H9 (cell line): ENCODE measurements around the gene RIOX2. TPM values are rescaled to one million over a fixed set of nuclear protein-coding genes. Genes with fewer than 3 reads are reported as not detected.
"Not testable (repeated sequence)": the region's sequence is repeated elsewhere in the genome, so short reads cannot be mapped to it uniquely, and the experiment has no call there.

Experiments
- DNase-seq: peaks from one replicate; pipeline ENCODE4 v3.0.0-alpha.2; 2017
- H2AFZ ChIP-seq: one replicate; pipeline ENCODE4 v1.6.1; 2013; ENCODE audit warnings: mild to moderate bottlenecking, low read length, control low read depth, moderate library complexity
- H2AK5ac ChIP-seq: 2 replicates; pipeline ENCODE4 v1.6.1; 2013; ENCODE audit warnings: low read length, control low read depth, mixed read lengths; ENCODE audit not compliant: insufficient read length
- H2BK120ac ChIP-seq: one replicate; pipeline ENCODE4 v1.6.1; 2013; ENCODE audit warnings: low read depth, mild to moderate bottlenecking, low read length, control low read depth, inconsistent platforms; ENCODE audit not compliant: poor library complexity, severe bottlenecking
- H2BK12ac ChIP-seq: 2 replicates; pipeline ENCODE4 v1.6.1; 2013; ENCODE audit warnings: low read length, control low read depth, mixed read lengths, low read depth; ENCODE audit not compliant: insufficient read length
- H2BK15ac ChIP-seq: 2 replicates; pipeline ENCODE4 v1.6.1; 2013; ENCODE audit warnings: low read depth, low read length, control low read depth
- H2BK20ac ChIP-seq: one replicate; pipeline ENCODE4 v1.6.1; 2013; ENCODE audit warnings: low read depth, mild to moderate bottlenecking, low read length, control low read depth, inconsistent platforms; ENCODE audit not compliant: poor library complexity, severe bottlenecking
- H2BK5ac ChIP-seq: 2 replicates; pipeline ENCODE4 v1.6.1; 2013; ENCODE audit warnings: low read length, control low read depth, mixed read lengths; ENCODE audit not compliant: insufficient read length
- H3K14ac ChIP-seq: 2 replicates; pipeline ENCODE4 v1.6.1; 2013; ENCODE audit warnings: low read length, control low read depth; ENCODE audit not compliant: insufficient read depth
- H3K18ac ChIP-seq: 2 replicates; pipeline ENCODE4 v1.6.1; 2013; ENCODE audit warnings: low read depth, mild to moderate bottlenecking, mixed read lengths, low read length, control low read depth; ENCODE audit not compliant: insufficient read length
- H3K23ac ChIP-seq: 2 replicates; pipeline ENCODE4 v1.6.1; 2013; ENCODE audit warnings: low read length, control low read depth, mixed read lengths, low read depth; ENCODE audit not compliant: insufficient read length
- H3K23me2 ChIP-seq: 2 replicates; pipeline ENCODE4 v1.6.1; 2013; ENCODE audit warnings: low read depth, mild to moderate bottlenecking, mixed read lengths, low read length, control low read depth; ENCODE audit not compliant: insufficient read length, poor library complexity, severe bottlenecking
- H3K27ac ChIP-seq: 2 replicates; pipeline ENCODE4 v1.5.1; 2013; ENCODE audit warnings: low read length, control low read depth, mixed read lengths, low read depth; ENCODE audit not compliant: insufficient read length
- H3K27me3 ChIP-seq: 2 replicates; pipeline ENCODE4 v1.6.1; 2013; ENCODE audit warnings: low read length, control low read depth, inconsistent platforms; ENCODE audit not compliant: insufficient read depth
- H3K4ac ChIP-seq: 2 replicates; pipeline ENCODE4 v1.6.1; 2013; ENCODE audit warnings: low read depth, mild to moderate bottlenecking, control low read depth, inconsistent platforms, low read length, moderate library complexity
- H3K4me1 ChIP-seq: 2 replicates; pipeline ENCODE4 v1.6.1; 2013; ENCODE audit warnings: low read length, control low read depth, inconsistent platforms; ENCODE audit not compliant: insufficient read depth
- H3K4me2 ChIP-seq: 2 replicates; pipeline ENCODE4 v1.6.1; 2013; ENCODE audit warnings: low read length, control low read depth, mixed read lengths; ENCODE audit not compliant: insufficient read length, insufficient read depth
- H3K56ac ChIP-seq: 2 replicates; pipeline ENCODE4 v1.6.1; 2013; ENCODE audit warnings: low read depth, mild to moderate bottlenecking, mixed read lengths, low read length, control low read depth; ENCODE audit not compliant: insufficient read length
- H3K79me1 ChIP-seq: 2 replicates; pipeline ENCODE4 v1.6.1; 2013; ENCODE audit warnings: low read depth, mild to moderate bottlenecking, moderate library complexity, low read length, control low read depth, inconsistent platforms; ENCODE audit not compliant: insufficient read depth, poor library complexity, severe bottlenecking
- H3K79me2 ChIP-seq: 2 replicates; pipeline ENCODE4 v1.6.1; 2013; ENCODE audit warnings: low read length, control low read depth, inconsistent platforms; ENCODE audit not compliant: insufficient read depth
- H3K9ac ChIP-seq: 2 replicates; pipeline ENCODE4 v1.6.1; 2013; ENCODE audit warnings: low read length, control low read depth, mixed read lengths; ENCODE audit not compliant: insufficient read length; ENCODE audit errors: extremely low read depth
- H3K9me3 ChIP-seq: one replicate; pipeline ENCODE4 v1.6.1; 2013; ENCODE audit warnings: low read depth, low read length, inconsistent platforms; ENCODE audit not compliant: control insufficient read depth
- H3T11ph ChIP-seq: one replicate; pipeline ENCODE4 v1.6.1; 2013; ENCODE audit warnings: mild to moderate bottlenecking, low read length, control low read depth, inconsistent platforms
- H4K20me1 ChIP-seq: one replicate; pipeline ENCODE4 v1.6.1; 2013; ENCODE audit not compliant: control insufficient read depth, insufficient read length, insufficient read depth
- H4K5ac ChIP-seq: 2 replicates; pipeline ENCODE4 v1.6.1; 2013; ENCODE audit warnings: low read depth, mild to moderate bottlenecking, mixed read lengths, low read length, control low read depth; ENCODE audit not compliant: insufficient read length
- H4K8ac ChIP-seq: replicated peaks from 2 replicates; pipeline ENCODE4 v1.6.1; 2013; ENCODE audit warnings: low read length, control low read depth, mixed read lengths, low read depth; ENCODE audit not compliant: insufficient read length
- H4K91ac ChIP-seq: 2 replicates; pipeline ENCODE4 v1.6.1; 2013; ENCODE audit warnings: low read depth, mild to moderate bottlenecking, moderate library complexity, mixed read lengths, low read length, control low read depth; ENCODE audit not compliant: insufficient read length
- H3K27ac Mint-ChIP-seq, 3 experiments: 2 replicates in 2 of 3; 3 replicates in 1 of 3; pipeline ENCODE4 v1.8.0; 2020 to 2021; ENCODE audit warnings: mixed read lengths in 3 of 3, mild to moderate bottlenecking in 1 of 3, moderate library complexity in 1 of 3
- H3K27me3 Mint-ChIP-seq: 2 replicates; pipeline ENCODE4 v1.8.0; 2021; ENCODE audit warnings: low read depth, mild to moderate bottlenecking, moderate library complexity, mixed read lengths
- H3K36me3 Mint-ChIP-seq, 3 experiments: 2 replicates in 2 of 3; 3 replicates in 1 of 3; pipeline ENCODE4 v1.8.0; 2020 to 2021; ENCODE audit warnings: low read depth in 3 of 3, mixed read lengths in 3 of 3; ENCODE audit not compliant: insufficient read depth in 1 of 3
- H3K4me1 Mint-ChIP-seq, 2 experiments: 2 replicates each; pipeline ENCODE4 v1.8.0; 2020; ENCODE audit warnings: mixed read lengths in 2 of 2
- H3K4me3 Mint-ChIP-seq, 2 experiments: 2 replicates in 1 of 2; 3 replicates in 1 of 2; pipeline ENCODE4 v1.8.0; 2020 to 2021; ENCODE audit warnings: mild to moderate bottlenecking in 2 of 2, mixed read lengths in 2 of 2, moderate library complexity in 1 of 2
- H3K9me3 Mint-ChIP-seq, 2 experiments: 2 replicates in 1 of 2; 3 replicates in 1 of 2; pipeline ENCODE4 v1.8.0; 2020; ENCODE audit warnings: mild to moderate bottlenecking in 2 of 2, mixed read lengths in 2 of 2, moderate library complexity in 1 of 2
- WGBS: extraction: QIAGEN DNeasy Blood & Tissue Kit; methylation state at CpG from one replicate; pipeline ENCODE4 v1.1.7; 2013; ENCODE audit warnings: missing lambda C conversion rate, low lambda C conversion rate, mixed read lengths; ENCODE audit not compliant: insufficient read length; ENCODE audit errors: extremely low coverage; 5-methylcytosine and 5-hydroxymethylcytosine counted together
- total RNA-seq: library from RNA; stranded (reverse); gene quantifications from 2 replicates; pipeline ENCODE4 v1.2.1, GENCODE V29; 2021

RIOX2 gene
- total RNA-seq, 1 experiment from 2014 or later = 15.5 TPM

GRCh38 chr3:97909830-97910229 lies 62.4 kb downstream of the RIOX2 start:
- not testable (repeated sequence) for H2BK20ac ChIP-seq, H3K56ac ChIP-seq, H3K9ac ChIP-seq, H2BK120ac ChIP-seq, H3K18ac ChIP-seq, H4K5ac ChIP-seq, H3K23me2 ChIP-seq, H2AFZ ChIP-seq, H4K20me1 ChIP-seq, H3K4me3 Mint-ChIP-seq, H3K9me3 Mint-ChIP-seq, H2AK5ac ChIP-seq, H4K8ac ChIP-seq, H2BK12ac ChIP-seq, H3K36me3 Mint-ChIP-seq, H3K27ac ChIP-seq, H3K4me2 ChIP-seq, H3K27me3 ChIP-seq, H3K4me1 ChIP-seq, H2BK5ac ChIP-seq, H3K14ac ChIP-seq, H4K91ac ChIP-seq, H3K9me3 ChIP-seq, H3K79me1 ChIP-seq, H2BK15ac ChIP-seq, H3T11ph ChIP-seq, H3K79me2 ChIP-seq, H3K27me3 Mint-ChIP-seq, H3K27ac Mint-ChIP-seq, H3K4ac ChIP-seq, H3K23ac ChIP-seq, DNase-seq
- H3K4me1 Mint-ChIP-seq = peaks cover 12 to 13% of the 10 kb centered on the region in 2 experiments
- no CpG with 5 or more reads among the region's 3 CpGs for WGBS
